Gastroesophageal sphincter (tissue), 3 donors: ENCODE results near the gene MAIP1.

Source experiments
- CTCF ChIP-seq, 4 experiments: fragments of 200-600 bp in 2 of 4; fragments of 450-650 bp in 2 of 4; sonication (generic) in 1 of 4; IDR thresholded peaks; one replicate each; pipeline ENCODE4 v1.5.1; 2017 to 2019; ENCODE audit warnings: antibody characterized with exemption in 4 of 4, mild to moderate bottlenecking in 2 of 4, moderate library complexity in 2 of 4
- POLR2A ChIP-seq, 2 donors: fragments of 450-650 bp; IDR thresholded peaks; one replicate each; pipeline ENCODE4 v1.6.1; 2017; ENCODE audit warnings: antibody characterized with exemption in 2 of 2, mild to moderate bottlenecking in 2 of 2, moderate library complexity in 1 of 2
- POLR2AphosphoS5 ChIP-seq: sonication (generic); formaldehyde crosslinking; IDR thresholded peaks from one replicate; pipeline ENCODE4 v1.6.1; 2017; ENCODE audit warnings: antibody characterized with exemption

- TF ChIP-seq CTCF (IDR thresholded peaks at IDR 0.05) (no peak), POLR2A (IDR thresholded peaks at IDR 0.05) (no peak), POLR2AphosphoS5 (no peak)
Observed at GRCh38 chr2:200005675-200006074, 50.3 kb downstream of the MAIP1 start.
